KOPT-K1 (cell line): ENCODE results near the gene DDX56.
"Not testable (repeated sequence)": the region's sequence is repeated elsewhere in the genome, so short reads cannot be mapped to it uniquely, and the experiment has no call there.

ENCODE experiments used
- H3K27ac ChIP-seq: fragments of 200-600 bp; sonication (generic); 2 replicates; pipeline ENCODE4 v1.5.1; 2016; ENCODE audit warnings: antibody characterized with exemption, mild to moderate bottlenecking, low read depth, low read length; ENCODE audit not compliant: poor library complexity, severe bottlenecking
- H3K36me3 ChIP-seq: fragments of 200-600 bp; sonication (generic); 2 replicates; pipeline ENCODE4 v1.5.1; 2017; ENCODE audit warnings: antibody characterized with exemption, mild to moderate bottlenecking, low read length, moderate library complexity; ENCODE audit not compliant: insufficient read depth
- H3K9me3 ChIP-seq: fragments of 200-600 bp; sonication (generic); 2 replicates; pipeline ENCODE4 v1.5.1; 2017; ENCODE audit warnings: antibody characterized with exemption, low read length, mild to moderate bottlenecking; ENCODE audit not compliant: insufficient read depth, poor library complexity, severe bottlenecking

Gene DDX56

GRCh38 chr7:44607141-44608068 is 33.7 kb upstream of the DDX56 start:
- Histone ChIP-seq H3K9me3 (no peaks in the 10 kb centered on the region), H3K36me3 (0 out of 2 replicates have a peak, but pooled peaks cover 6% of the 10 kb centered on the region), H3K27ac (peak overlapping the region; percentile 80)

GRCh38 chr7:44606341-44607140 is 32.8 kb upstream of the DDX56 start, which contains the start of gene OGDH:
OGDH (plus strand) TSS chr7:44606627; CDS start chr7:44624344, 17,717 bp downstream.
- Histone ChIP-seq H3K9me3 (no peaks in the 10 kb centered on the region), H3K36me3 (0 out of 2 replicates have a peak, but pooled peaks cover 6% of the 10 kb centered on the region), H3K27ac (peak within 1 kb of the TSS; percentile 80)

DNA sequence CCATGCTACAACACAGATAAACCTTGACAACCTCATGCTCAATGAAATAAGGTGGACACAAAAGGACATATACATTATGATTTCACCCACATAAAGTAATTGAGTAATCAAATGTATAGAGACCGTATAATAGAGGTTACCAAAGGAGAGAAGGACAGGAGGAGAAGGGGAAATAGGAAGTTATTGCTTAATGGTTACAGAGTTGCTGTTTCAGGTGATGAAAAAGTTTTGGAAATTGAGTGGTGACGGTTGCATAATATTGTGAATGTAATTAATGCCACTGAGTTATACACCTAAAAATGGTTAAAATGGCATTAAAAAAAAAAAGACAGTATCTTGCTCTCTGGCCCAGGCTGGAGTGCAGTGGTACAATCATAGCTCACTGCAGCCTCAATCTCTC is 31.2 kb upstream of the DDX56 start:
- H3K27ac ChIP-seq = no peak overlapping the region

DNA sequence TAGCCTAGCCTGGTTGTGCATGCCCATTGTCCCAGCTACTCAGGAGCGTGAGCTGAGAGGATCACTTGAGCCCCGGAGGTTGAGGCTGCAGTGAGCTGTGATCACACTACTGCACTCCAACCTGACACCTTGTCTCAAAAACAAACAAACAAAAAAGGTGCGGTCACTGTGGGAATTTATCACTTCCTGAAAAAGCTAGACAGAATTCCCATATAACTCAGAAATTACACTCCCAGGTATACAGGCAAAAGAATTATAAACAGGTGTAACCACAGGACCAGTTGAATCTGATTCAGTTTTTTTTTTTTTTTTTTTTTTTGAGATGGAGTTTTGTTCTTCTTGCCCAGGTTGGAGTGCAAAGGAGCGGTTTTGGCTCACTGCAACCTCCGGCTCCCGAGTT is 29.5 kb upstream of the DDX56 start:
- Histone ChIP-seq H3K27ac (no peak overlapping the region), H3K36me3 (0 out of 2 replicates have a peak, but pooled peaks cover 5% of the 10 kb centered on the region)

More for the DNA sequence above, 31.2 kb upstream of the DDX56 start:
- H3K36me3 ChIP-seq = 0 out of 2 replicates have a peak, but pooled peaks cover 6% of the 10 kb centered on the region
- no peaks in the 10 kb centered on the region for H3K9me3 ChIP-seq

DNA sequence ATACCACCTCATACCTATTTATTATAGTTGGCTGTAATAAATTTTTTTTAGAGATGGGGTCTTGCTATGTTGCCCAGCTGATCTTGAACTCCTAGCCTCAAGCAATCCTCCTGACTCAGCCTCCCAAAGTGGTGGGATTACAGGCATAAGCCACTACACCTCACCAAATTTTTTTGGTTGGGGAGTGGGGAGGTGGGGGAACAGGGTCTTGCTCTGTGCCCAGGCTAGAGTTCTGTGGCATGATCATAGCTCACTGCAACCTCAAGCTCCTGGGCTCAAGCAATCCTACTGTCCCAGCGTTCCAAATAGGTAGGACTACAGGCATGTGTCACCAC is 28.8 kb upstream of the DDX56 start:
- no peak overlapping the region for H3K27ac ChIP-seq
- no peaks in the 10 kb centered on the region for H3K9me3 ChIP-seq
- no peaks in the 10 kb centered on the region for H3K36me3 ChIP-seq

More for the DNA sequence above, 29.5 kb upstream of the DDX56 start:
- H3K9me3 ChIP-seq = no peaks in the 10 kb centered on the region

GRCh38 chr7:44599222-44599621 is 25.5 kb upstream of the DDX56 start:
- H3K9me3 ChIP-seq = no peaks in the 10 kb centered on the region
- H3K36me3 ChIP-seq = no peaks in the 10 kb centered on the region
- H3K27ac ChIP-seq = no peak overlapping the region

GRCh38 chr7:44597181-44597580 is 23.5 kb upstream of the DDX56 start:
- not testable (repeated sequence) for H3K36me3 ChIP-seq, H3K9me3 ChIP-seq

GRCh38 chr7:44595934-44596635 is 22.4 kb upstream of the DDX56 start:
- H3K27ac ChIP-seq = no peak overlapping the region
- H3K36me3 ChIP-seq = no peaks in the 10 kb centered on the region
- no peaks in the 10 kb centered on the region for H3K9me3 ChIP-seq

More at GRCh38 chr7:44597181-44597580, 23.5 kb upstream of the DDX56 start:
- not testable (repeated sequence) for H3K27ac ChIP-seq

GRCh38 chr7:44590910-44591309 is 17.2 kb upstream of the DDX56 start:
- no peaks in the 10 kb centered on the region for H3K36me3 ChIP-seq
- no peak overlapping the region for H3K27ac ChIP-seq
- no peaks in the 10 kb centered on the region for H3K9me3 ChIP-seq

- Histone ChIP-seq H3K36me3 (no peaks in the 10 kb centered on the region), H3K27ac (no peak overlapping the region), H3K9me3 (no peaks in the 10 kb centered on the region)
Observed at GRCh38 chr7:44587843-44588711, 14.4 kb upstream of the DDX56 start.

GRCh38 chr7:44583146-44583865 is 9.6 kb upstream of the DDX56 start:
- H3K27ac ChIP-seq = no peak overlapping the region
- H3K36me3 ChIP-seq = peaks cover 28% of the 10 kb centered on the region

DNA sequence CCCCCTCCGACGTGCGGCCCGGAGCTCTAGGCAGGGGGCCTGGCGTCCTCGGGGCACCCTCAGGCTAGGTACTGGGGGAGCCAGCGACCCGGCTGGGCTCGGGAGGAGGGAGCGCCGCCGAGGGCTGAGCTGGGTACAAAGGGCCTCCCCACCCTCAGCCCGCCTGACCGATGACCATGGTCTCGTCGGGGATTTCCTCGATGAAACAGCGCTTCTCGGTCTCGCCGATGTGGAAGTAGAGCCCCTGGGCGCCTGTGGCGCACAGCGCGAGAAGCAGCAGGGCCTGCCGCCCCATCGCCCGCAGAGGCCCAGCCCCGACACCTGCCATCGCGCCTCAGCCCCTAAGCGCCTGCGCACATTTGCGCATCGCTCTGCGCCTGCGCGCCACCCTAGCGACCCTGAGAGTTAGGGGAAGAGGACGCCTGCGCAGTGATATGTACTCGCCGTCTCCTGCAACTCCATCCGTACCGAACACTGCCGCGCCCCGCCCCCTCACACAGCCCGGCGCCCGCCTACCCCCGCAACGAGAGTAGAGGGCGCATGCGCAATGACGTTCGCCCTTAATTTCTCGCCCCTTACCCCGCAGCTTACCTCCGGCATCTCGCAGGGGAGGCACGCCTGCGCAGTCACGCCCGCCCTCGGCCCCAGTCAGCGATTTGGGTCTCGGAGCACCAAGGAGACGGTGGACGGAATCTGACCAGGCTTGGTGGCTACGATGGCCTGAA is 8.3 kb upstream of the DDX56 start, which contains the start of gene TMED4:
Gene TMED4 (minus strand): TSS at position 353 of the 725 bp plus-strand sequence. CDS start 25 bp downstream, at position 328.
- H3K27ac ChIP-seq = peak within 1 kb of the TSS; percentile 93
- no peaks in the 10 kb centered on the region for H3K9me3 ChIP-seq
- H3K36me3 ChIP-seq = peaks cover 35% of the 10 kb centered on the region

More at GRCh38 chr7:44583146-44583865, 9.6 kb upstream of the DDX56 start:
- H3K9me3 ChIP-seq = no peaks in the 10 kb centered on the region
